Keratinocyte (primary cell): ENCODE measurements around the gene PYGM. TPM values are rescaled to one million over a fixed set of nuclear protein-coding genes. Genes with fewer than 3 reads are reported as not detected.

Experiments
- DNase-seq: peaks from one replicate; pipeline ENCODE4 v3.0.0-alpha.2; 2011; ENCODE audit warnings: low read depth, missing footprints, low spot score
- FAIRE-seq: peaks from 2 replicates; lab custom pipeline; 2011; peaks lifted over from hg19 to GRCh38; lab: Jason Lieb, UNC
- H2AFZ ChIP-seq: 2 replicates; pipeline ENCODE4 v1.6.0; 2012; ENCODE audit warnings: low read length, control low read depth, inconsistent platforms; ENCODE audit not compliant: control insufficient read depth
- H3K27ac ChIP-seq: 2 replicates; pipeline ENCODE4 v1.5.1; 2011; ENCODE audit warnings: low read length; ENCODE audit not compliant: control insufficient read depth, insufficient read depth
- H3K27me3 ChIP-seq: 3 replicates; pipeline ENCODE4 v1.6.0; 2011; ENCODE audit warnings: low read length; ENCODE audit not compliant: control insufficient read depth, insufficient read depth; ENCODE audit errors: extremely low read depth
- H3K36me3 ChIP-seq, 2 experiments: 2 replicates in 1 of 2; 3 replicates in 1 of 2; pipeline ENCODE4 v1.5.1; 2011; ENCODE audit warnings: low read length in 2 of 2, mild to moderate bottlenecking in 1 of 2; ENCODE audit not compliant: control insufficient read depth in 2 of 2, insufficient read depth in 2 of 2; ENCODE audit errors: extremely low read depth in 1 of 2
- H3K4me1 ChIP-seq: 3 replicates; pipeline ENCODE4 v1.5.1; 2011; ENCODE audit warnings: low read length; ENCODE audit not compliant: control insufficient read depth, insufficient read depth; ENCODE audit errors: extremely low read depth
- H3K4me2 ChIP-seq: 3 replicates; pipeline ENCODE4 v1.6.0; 2011; ENCODE audit warnings: low read depth, low read length; ENCODE audit not compliant: control insufficient read depth, insufficient read depth; ENCODE audit errors: extremely low read depth
- H3K4me3 ChIP-seq, 3 experiments: fragments of 200-600 bp in 1 of 3; sonication (generic) in 1 of 3; 2 replicates in 2 of 3; 3 replicates in 1 of 3; pipeline ENCODE4 v1.5.1; 2011 to 2016; ENCODE audit warnings: low read length in 3 of 3, mild to moderate bottlenecking in 3 of 3, control low read depth in 2 of 3, inconsistent platforms in 1 of 3, low read depth in 1 of 3, mixed read lengths in 1 of 3, mixed run types in 1 of 3, moderate library complexity in 1 of 3; ENCODE audit not compliant: control insufficient read depth in 2 of 3, insufficient read depth in 2 of 3; ENCODE audit errors: extremely low read depth in 1 of 3
- H3K79me2 ChIP-seq: 2 replicates; pipeline ENCODE4 v1.6.0; 2012; ENCODE audit warnings: low read length; ENCODE audit not compliant: control insufficient read depth, insufficient read depth
- H3K9ac ChIP-seq: 3 replicates; pipeline ENCODE4 v1.6.0; 2011; ENCODE audit warnings: low read length; ENCODE audit not compliant: control insufficient read depth, insufficient read depth; ENCODE audit errors: extremely low read depth
- H3K9me1 ChIP-seq: 3 replicates; pipeline ENCODE4 v1.6.0; 2011; ENCODE audit warnings: low read length; ENCODE audit not compliant: control insufficient read depth, insufficient read depth; ENCODE audit errors: extremely low read depth
- H3K9me3 ChIP-seq: 2 replicates; pipeline ENCODE4 v1.5.1; 2012; ENCODE audit warnings: low read depth, low read length; ENCODE audit not compliant: control insufficient read depth
- H4K20me1 ChIP-seq: 3 replicates; pipeline ENCODE4 v1.6.0; 2011; ENCODE audit warnings: low read length; ENCODE audit not compliant: control insufficient read depth, insufficient read depth; ENCODE audit errors: extremely low read depth
- CTCF ChIP-seq, 3 experiments: IDR thresholded peaks in 1 of 3; conservative IDR thresholded peaks in 1 of 3; optimal IDR thresholded peaks in 1 of 3; 2 replicates in 2 of 3; 3 replicates in 1 of 3; pipeline versions ENCODE3 to v1.5.1; 2011; ENCODE audit warnings: low read length in 3 of 3, mild to moderate bottlenecking in 3 of 3, moderate library complexity in 2 of 3, control low read depth in 1 of 3, inconsistent platforms in 1 of 3; ENCODE audit not compliant: insufficient read depth in 2 of 3; ENCODE audit errors: extremely low read depth in 1 of 3
- EZH2 ChIP-seq: IDR thresholded peaks from one replicate; pipeline ENCODE4 v1.6.1; 2012; ENCODE audit warnings: inconsistent platforms, mild to moderate bottlenecking, low read length, moderate library complexity
- dilution Hi-C: fragments of 300-500 bp; cut with MboI; formaldehyde crosslinking; loops from one replicate; pipeline ENCODE4 v1.7.0; 2020; ENCODE audit warnings: low sequenced_read_pairs; ENCODE audit not compliant: extremely low pct_ligation_motif_present
- polyA minus RNA-seq, 3 experiments: library from RNA; depleted of rRNA, polyadenylated mRNA; stranded (reverse); fragments of >200 nt; gene quantifications; 1 replicate in 1 of 3; 2 replicates in 1 of 3; 3 replicates in 1 of 3; pipeline ENCODE4 v1.2.3, GENCODE V29; 2011
- polyA plus RNA-seq, 5 experiments: library from polyadenylated mRNA; depleted of rRNA in 3 of 5; stranded (reverse) in 3 of 5; stranded (forward) in 1 of 5; unstranded in 1 of 5; fragments of >200 nt; gene quantifications; 1 replicate in 1 of 5; 2 replicates in 3 of 5; 3 replicates in 1 of 5; pipeline versions ENCODE4 v1.2.1 to v1.2.3, GENCODE V29; 2011 to 2012; ENCODE audit warnings: missing spikeins in 2 of 5, low read depth in 1 of 5, low replicate concordance in 1 of 5

PYGM gene
- polyA plus RNA-seq: 0.05 to 0.14 TPM in 2 of 3 replicates, not detected in the other
- polyA plus RNA-seq (2011; ENCODE audit: low read depth): 0.14 TPM
- polyA plus RNA-seq (2011; cell fraction: cytosol; rRNA removed): 0.04 TPM in 1 of 2 replicates, not detected in the other
- 0.40 and 0.42 TPM in 2 replicates for polyA plus RNA-seq (2011; cell fraction: nucleus; rRNA removed)
- polyA plus RNA-seq (2012; ENCODE audit: low replicate concordance): 0.59 TPM in 1 of 2 replicates, not detected in the other
- 0.10 to 0.32 TPM in 2 of 3 replicates, not detected in the other for polyA minus RNA-seq
- polyA minus RNA-seq (2011; cell fraction: cytosol; rRNA and poly(A)+ RNA removed): not detected
- 0.53 and 0.85 TPM in 2 replicates for polyA minus RNA-seq (2011; cell fraction: nucleus; rRNA and poly(A)+ RNA removed)

- no peak for TF ChIP-seq EZH2
- TF ChIP-seq CTCF (optimal IDR thresholded peaks at IDR 0.05 in 1 of 3, IDR thresholded peaks at IDR 0.05 in 1 of 3, conservative IDR thresholded peaks at IDR 0.05 in 1 of 3; ENCODE audit: extremely low read depth in 1 of 3, insufficient read depth in 2 of 3, low read length in 3 of 3): no peak
- Histone ChIP-seq H3K27me3 (no peaks in the 10 kb centered on the region), H3K79me2 (no peaks in the 10 kb centered on the region), H3K4me1 (peaks cover 24% of the 10 kb centered on the region), H3K4me2 (no peak within 1 kb of the TSS), H2AFZ (no peak within 1 kb of the TSS), H3K9ac (no peak within 1 kb of the TSS), H3K27ac (no peak within 1 kb of the TSS), H3K36me3 (peaks cover 11 to 30% of the 10 kb centered on the region in 2 experiments), H3K4me3 (no peak within 1 kb of the TSS), H3K9me3 (no peaks in the 10 kb centered on the region), H4K20me1 (peaks cover 19% of the 10 kb centered on the region), H3K9me1 (peaks cover 3% of the 10 kb centered on the region)
- DNase-seq: no peak
- FAIRE-seq: no peak
- dilution Hi-C loops: no loop called here
Measured at GRCh38 chr11:64759722-64760719, at the start of gene PYGM. PYGM (minus strand) TSS chr11:64759974; CDS start chr11:64759898, 76 bp downstream.

- H3K27me3 ChIP-seq: no peaks in the 10 kb centered on the region
- H3K4me1 ChIP-seq: peaks cover 20% of the 10 kb centered on the region
- H3K9me3 ChIP-seq: no peaks in the 10 kb centered on the region
- peaks cover 16 to 28% of the 10 kb centered on the region in 2 experiments for H3K36me3 ChIP-seq
- no peak overlapping the region for H3K4me3 ChIP-seq
- TF ChIP-seq CTCF (optimal IDR thresholded peaks at IDR 0.05 in 1 of 3, IDR thresholded peaks at IDR 0.05 in 1 of 3, conservative IDR thresholded peaks at IDR 0.05 in 1 of 3; ENCODE audit: extremely low read depth in 1 of 3, insufficient read depth in 2 of 3, low read length in 3 of 3) (no peak), EZH2 (no peak)
- no peak overlapping the region for H3K27ac ChIP-seq
- no peak overlapping the region for H3K4me2 ChIP-seq
- DNase-seq (no peak), FAIRE-seq (no peak)
- no peaks in the 10 kb centered on the region for H3K9me1 ChIP-seq
- no peak overlapping the region for H3K9ac ChIP-seq
- dilution Hi-C loops: no loop called here
- peaks cover 9% of the 10 kb centered on the region for H3K79me2 ChIP-seq
- H4K20me1 ChIP-seq: no peaks in the 10 kb centered on the region
- no peak overlapping the region for H2AFZ ChIP-seq
Measured at GRCh38 chr11:64805481-64805880, 45.7 kb upstream of the PYGM start.
